GM23338 (cell line): Measurements from ENCODE around the gene MED12L. TPM values are rescaled to one million over a fixed set of nuclear protein-coding genes. Genes with fewer than 3 reads are reported as not detected.

Experiments used
- ATAC-seq: fragments of 200-7000 bp; cut with Tn5 transposase; 3 replicates; pipeline ENCODE4 v1.9.1; 2020
- DNase-seq: peaks from one replicate; pipeline ENCODE4 v3.0.0-alpha.2; 2015; ENCODE audit warnings: low spot score
- H2AFZ ChIP-seq: fragments of 200-600 bp; sonication (generic); 2 replicates; pipeline ENCODE4 v1.8.0; 2016; ENCODE audit warnings: antibody characterized with exemption, mild to moderate bottlenecking, moderate library complexity
- H3F3A ChIP-seq: fragments of 200-600 bp; sonication (generic); replicated peaks from 2 replicates; pipeline ENCODE4 v1.8.0; 2017; ENCODE audit warnings: antibody characterized with exemption, mixed run types, low read depth
- H3K27ac ChIP-seq: fragments of 200-600 bp; sonication (generic); 2 replicates; pipeline ENCODE4 v1.6.1; 2016; ENCODE audit warnings: low read depth
- H3K27me3 ChIP-seq: fragments of 200-600 bp; sonication (generic); 2 replicates; pipeline ENCODE4 v1.8.0; 2016; ENCODE audit warnings: mild to moderate bottlenecking, mixed run types, moderate library complexity; ENCODE audit not compliant: insufficient read depth
- H3K36me3 ChIP-seq: fragments of 200-600 bp; sonication (generic); 2 replicates; pipeline ENCODE4 v1.8.0; 2016; ENCODE audit warnings: mild to moderate bottlenecking; ENCODE audit not compliant: insufficient read depth
- H3K4me1 ChIP-seq: fragments of 200-600 bp; sonication (generic); 2 replicates; pipeline ENCODE4 v1.8.0; 2016; ENCODE audit warnings: mild to moderate bottlenecking, moderate library complexity; ENCODE audit not compliant: insufficient read depth
- H3K4me2 ChIP-seq: fragments of 200-600 bp; sonication (generic); 2 replicates; pipeline ENCODE4 v1.7.1; 2017; ENCODE audit warnings: mixed run types
- H3K4me3 ChIP-seq: fragments of 200-600 bp; sonication (generic); 2 replicates; pipeline ENCODE4 v1.6.1; 2016; ENCODE audit warnings: mixed run types
- H3K79me2 ChIP-seq: fragments of 200-600 bp; sonication (generic); replicated peaks from 2 replicates; pipeline ENCODE4 v1.8.0; 2017; ENCODE audit warnings: mild to moderate bottlenecking; ENCODE audit not compliant: insufficient read depth
- H3K9me2 ChIP-seq: fragments of 200-600 bp; sonication (generic); 2 replicates; pipeline ENCODE4 v1.8.0; 2017; ENCODE audit not compliant: insufficient read depth
- H4K20me1 ChIP-seq: fragments of 200-600 bp; sonication (generic); replicated peaks from 2 replicates; pipeline ENCODE4 v1.8.0; 2017; ENCODE audit warnings: mild to moderate bottlenecking; ENCODE audit not compliant: insufficient read depth
- H3K27ac Mint-ChIP-seq: 2 replicates; pipeline ENCODE4 v1.8.0; 2020; ENCODE audit warnings: inconsistent platforms, mild to moderate bottlenecking, moderate library complexity, mixed read lengths
- H3K27me3 Mint-ChIP-seq: 3 replicates; pipeline ENCODE4 v1.8.0; 2022; ENCODE audit warnings: low read depth, mild to moderate bottlenecking, moderate library complexity, mixed read lengths, inconsistent platforms; ENCODE audit not compliant: insufficient read depth, poor library complexity
- H3K36me3 Mint-ChIP-seq: 3 replicates; pipeline ENCODE4 v1.8.0; 2021; ENCODE audit warnings: low read depth, mild to moderate bottlenecking, inconsistent platforms, moderate library complexity, mixed read lengths
- H3K4me1 Mint-ChIP-seq: 3 replicates; pipeline ENCODE4 v1.8.0; 2020; ENCODE audit warnings: mild to moderate bottlenecking, inconsistent platforms, mixed read lengths
- H3K4me3 Mint-ChIP-seq: 3 replicates; pipeline ENCODE4 v1.8.0; 2021; ENCODE audit warnings: moderate library complexity, mild to moderate bottlenecking, inconsistent platforms, mixed read lengths
- H3K9me3 Mint-ChIP-seq: 3 replicates; pipeline ENCODE4 v1.8.0; 2020; ENCODE audit warnings: moderate library complexity, mild to moderate bottlenecking, inconsistent platforms, mixed read lengths
- CREB1 ChIP-seq: fragments of 250-450 bp; sonication (Bioruptor Pico); IDR thresholded peaks from 2 replicates; pipeline ENCODE4 v1.5.0; 2020; ENCODE audit warnings: low read depth, mild to moderate bottlenecking, moderate library complexity
- EZH2 ChIP-seq: fragments of 200-600 bp; sonication (generic); IDR thresholded peaks from one replicate; pipeline ENCODE4 v1.8.0; 2017; ENCODE audit warnings: antibody characterized with exemption, mild to moderate bottlenecking, low read depth; ENCODE audit not compliant: unreplicated experiment
- EZH2phosphoT487 ChIP-seq: fragments of 200-600 bp; sonication (generic); IDR thresholded peaks from one replicate; pipeline ENCODE4 v1.8.1; 2018; ENCODE audit warnings: antibody characterized with exemption; ENCODE audit not compliant: unreplicated experiment
- JUNB ChIP-seq: IDR thresholded peaks from one replicate; pipeline ENCODE4 v1.6.1; 2016; ENCODE audit warnings: antibody characterized with exemption; ENCODE audit not compliant: unreplicated experiment
- NANOG ChIP-seq: IDR thresholded peaks from 2 replicates; pipeline ENCODE4 v1.6.1; 2016; ENCODE audit warnings: antibody characterized with exemption, borderline replicate concordance
- STAT1 ChIP-seq: IDR thresholded peaks from one replicate; pipeline ENCODE4 v1.6.1; 2016; ENCODE audit warnings: antibody characterized with exemption; ENCODE audit not compliant: unreplicated experiment
- ZNF114 ChIP-seq: fragments of 250-450 bp; sonication (Bioruptor Pico); IDR thresholded peaks from 2 replicates; pipeline ENCODE4 v1.5.0; 2020; ENCODE audit warnings: mild to moderate bottlenecking, moderate library complexity
- ZNF331 ChIP-seq: fragments of 250-450 bp; sonication (Bioruptor Pico); IDR thresholded peaks from 2 replicates; pipeline ENCODE4 v1.5.0; 2020; ENCODE audit warnings: low read depth, mild to moderate bottlenecking, moderate library complexity
- ZNF462 ChIP-seq: fragments of 250-450 bp; sonication (Bioruptor Pico); IDR thresholded peaks from 2 replicates; pipeline ENCODE4 v1.5.0; 2020; ENCODE audit warnings: mild to moderate bottlenecking, moderate library complexity
- polyA plus RNA-seq: library from polyadenylated mRNA; unstranded; fragments of >200 nt; fragmentation: Nextera tagmentation; extraction: Ambion mirVana; gene quantifications from 2 replicates; pipeline ENCODE4 v1.2.1, GENCODE V29; 2016
- total RNA-seq: library from RNA; depleted of rRNA; stranded (reverse); fragments of >200 nt; shearing (Covaris generic); gene quantifications from 2 replicates; pipeline ENCODE4 v1.2.3, GENCODE V29; 2014
- TF ChIP-seq, protein P1 (sequence below): IDR thresholded peaks from one replicate; pipeline ENCODE4 v1.6.1; 2018; ENCODE audit warnings: antibody characterized with exemption; ENCODE audit not compliant: unreplicated experiment
- TF ChIP-seq, protein P2 (sequence below), 2 experiments: fragments of 200-600 bp in 1 of 2; sonication (generic) in 1 of 2; conservative IDR thresholded peaks; 2 replicates each; pipeline versions ENCODE4 v1.5.1 to v1.6.1; 2016 to 2017; ENCODE audit warnings: antibody characterized with exemption in 2 of 2, low read depth in 2 of 2, mild to moderate bottlenecking in 2 of 2, moderate library complexity in 1 of 2

Gene MED12L
- total and polyA plus RNA-seq, 2 experiments from 2014 or later = 5.7 to 25.0 TPM

GRCh38 chr3:151265166-151265565 lies 179.7 kb downstream of the MED12L start:
- ATAC-seq = no peak
- Mint-ChIP-seq H3K9me3 (no peaks in the 10 kb centered on the region), H3K27ac (peak overlapping the region; percentile 79; the same call in 1 of the 2 replicates), H3K4me1 (peaks cover 29% of the 10 kb centered on the region), H3K4me3 (no peak overlapping the region), H3K27me3 (no peaks in the 10 kb centered on the region), H3K36me3 (peaks cover 7% of the 10 kb centered on the region; the same call in 1 of the 3 replicates)
- Histone ChIP-seq H3K36me3 (no peaks in the 10 kb centered on the region), H3K27ac (no peak overlapping the region), H3K9me2 (no peaks in the 10 kb centered on the region), H3K27me3 (no peaks in the 10 kb centered on the region), H3K4me3 (no peak overlapping the region), H3K79me2 (no peaks in the 10 kb centered on the region), H3K4me1 (peaks cover 22% of the 10 kb centered on the region), H3K4me2 (no peak overlapping the region), H2AFZ (no peak overlapping the region), H3F3A (no peaks in the 10 kb centered on the region), H4K20me1 (no peaks in the 10 kb centered on the region)
- DNase-seq = no peak
- TF ChIP-seq ZNF331 (CRISPR knock-in tag) (no peak), ZNF462 (CRISPR knock-in tag) (no peak), CREB1 (CRISPR knock-in tag) (no peak), ZNF114 (CRISPR knock-in tag) (no peak), STAT1 (no peak), NANOG (no peak), EZH2 (no peak), EZH2phosphoT487 (no peak), JUNB (no peak)
- TF ChIP-seq, protein P1, sequence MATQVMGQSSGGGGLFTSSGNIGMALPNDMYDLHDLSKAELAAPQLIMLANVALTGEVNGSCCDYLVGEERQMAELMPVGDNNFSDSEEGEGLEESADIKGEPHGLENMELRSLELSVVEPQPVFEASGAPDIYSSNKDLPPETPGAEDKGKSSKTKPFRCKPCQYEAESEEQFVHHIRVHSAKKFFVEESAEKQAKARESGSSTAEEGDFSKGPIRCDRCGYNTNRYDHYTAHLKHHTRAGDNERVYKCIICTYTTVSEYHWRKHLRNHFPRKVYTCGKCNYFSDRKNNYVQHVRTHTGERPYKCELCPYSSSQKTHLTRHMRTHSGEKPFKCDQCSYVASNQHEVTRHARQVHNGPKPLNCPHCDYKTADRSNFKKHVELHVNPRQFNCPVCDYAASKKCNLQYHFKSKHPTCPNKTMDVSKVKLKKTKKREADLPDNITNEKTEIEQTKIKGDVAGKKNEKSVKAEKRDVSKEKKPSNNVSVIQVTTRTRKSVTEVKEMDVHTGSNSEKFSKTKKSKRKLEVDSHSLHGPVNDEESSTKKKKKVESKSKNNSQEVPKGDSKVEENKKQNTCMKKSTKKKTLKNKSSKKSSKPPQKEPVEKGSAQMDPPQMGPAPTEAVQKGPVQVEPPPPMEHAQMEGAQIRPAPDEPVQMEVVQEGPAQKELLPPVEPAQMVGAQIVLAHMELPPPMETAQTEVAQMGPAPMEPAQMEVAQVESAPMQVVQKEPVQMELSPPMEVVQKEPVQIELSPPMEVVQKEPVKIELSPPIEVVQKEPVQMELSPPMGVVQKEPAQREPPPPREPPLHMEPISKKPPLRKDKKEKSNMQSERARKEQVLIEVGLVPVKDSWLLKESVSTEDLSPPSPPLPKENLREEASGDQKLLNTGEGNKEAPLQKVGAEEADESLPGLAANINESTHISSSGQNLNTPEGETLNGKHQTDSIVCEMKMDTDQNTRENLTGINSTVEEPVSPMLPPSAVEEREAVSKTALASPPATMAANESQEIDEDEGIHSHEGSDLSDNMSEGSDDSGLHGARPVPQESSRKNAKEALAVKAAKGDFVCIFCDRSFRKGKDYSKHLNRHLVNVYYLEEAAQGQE = no peak
- TF ChIP-seq, protein P2, sequence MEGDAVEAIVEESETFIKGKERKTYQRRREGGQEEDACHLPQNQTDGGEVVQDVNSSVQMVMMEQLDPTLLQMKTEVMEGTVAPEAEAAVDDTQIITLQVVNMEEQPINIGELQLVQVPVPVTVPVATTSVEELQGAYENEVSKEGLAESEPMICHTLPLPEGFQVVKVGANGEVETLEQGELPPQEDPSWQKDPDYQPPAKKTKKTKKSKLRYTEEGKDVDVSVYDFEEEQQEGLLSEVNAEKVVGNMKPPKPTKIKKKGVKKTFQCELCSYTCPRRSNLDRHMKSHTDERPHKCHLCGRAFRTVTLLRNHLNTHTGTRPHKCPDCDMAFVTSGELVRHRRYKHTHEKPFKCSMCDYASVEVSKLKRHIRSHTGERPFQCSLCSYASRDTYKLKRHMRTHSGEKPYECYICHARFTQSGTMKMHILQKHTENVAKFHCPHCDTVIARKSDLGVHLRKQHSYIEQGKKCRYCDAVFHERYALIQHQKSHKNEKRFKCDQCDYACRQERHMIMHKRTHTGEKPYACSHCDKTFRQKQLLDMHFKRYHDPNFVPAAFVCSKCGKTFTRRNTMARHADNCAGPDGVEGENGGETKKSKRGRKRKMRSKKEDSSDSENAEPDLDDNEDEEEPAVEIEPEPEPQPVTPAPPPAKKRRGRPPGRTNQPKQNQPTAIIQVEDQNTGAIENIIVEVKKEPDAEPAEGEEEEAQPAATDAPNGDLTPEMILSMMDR (conservative IDR thresholded peaks at IDR 0.05; ENCODE audit: low read depth in 2 of 2) = no peak
